Measurements from ENCODE around the gene TUBA4B.

TUBA4B gene

GRCh38 chr2:219218732-219219701 lies 34.0 kb upstream of the TUBA4B start, which contains the start of gene ABCB6:
Gene ABCB6, minus strand, starts transcription at chr2:219218958. Its CDS starts 285 bp downstream, at chr2:219218673.
- Histone ChIP-seq H3K4me1 (ENCODE audit: insufficient read depth, poor library complexity, severe bottlenecking) (peaks cover 4% of the 10 kb centered on the region), H3K9me3 (ENCODE audit: severe bottlenecking) (no peaks in the 10 kb centered on the region), H3K27ac (ENCODE audit: poor library complexity, severe bottlenecking) (peak within 1 kb of the TSS; percentile 91), H3K27me3 (ENCODE audit: insufficient read depth, poor library complexity, severe bottlenecking) (no peaks in the 10 kb centered on the region), H3K36me3 (ENCODE audit: low read depth) (peaks cover 45% of the 10 kb centered on the region), H3K4me3 (ENCODE audit: severe bottlenecking) (peak within 1 kb of the TSS; percentile 43)
- TF ChIP-seq CTCF (IDR thresholded peaks at IDR 0.05; ENCODE audit: poor library complexity, severe bottlenecking), result no peak
- ATAC-seq (ENCODE audit: low read depth) (peak; percentile 66), DNase-seq (ENCODE audit: low spot score) (peak; percentile 95)

GRCh38 chr2:219219784-219220532 lies 33.1 kb upstream of the TUBA4B start:
- H3K36me3 ChIP-seq (ENCODE audit: low read depth), result peaks cover 45% of the 10 kb centered on the region
- H3K4me1 ChIP-seq (ENCODE audit: insufficient read depth, poor library complexity, severe bottlenecking), result peaks cover 4% of the 10 kb centered on the region
- no peak overlapping the region for H3K4me3 ChIP-seq (ENCODE audit: severe bottlenecking)
- ATAC-seq (ENCODE audit: low read depth), result no peak
- no peaks in the 10 kb centered on the region for H3K27me3 ChIP-seq (ENCODE audit: insufficient read depth, poor library complexity, severe bottlenecking)
- H3K9me3 ChIP-seq (ENCODE audit: severe bottlenecking), result no peaks in the 10 kb centered on the region
- peak overlapping the region; percentile 91 for H3K27ac ChIP-seq (ENCODE audit: poor library complexity, severe bottlenecking)
- no peak for TF ChIP-seq CTCF (IDR thresholded peaks at IDR 0.05; ENCODE audit: poor library complexity, severe bottlenecking)
- no peak for DNase-seq (ENCODE audit: low spot score)

GRCh38 chr2:219220652-219221402 lies 32.2 kb upstream of the TUBA4B start:
- Histone ChIP-seq H3K4me1 (ENCODE audit: insufficient read depth, poor library complexity, severe bottlenecking) (peaks cover 4% of the 10 kb centered on the region), H3K4me3 (ENCODE audit: severe bottlenecking) (no peak overlapping the region), H3K36me3 (ENCODE audit: low read depth) (peaks cover 42% of the 10 kb centered on the region), H3K27me3 (ENCODE audit: insufficient read depth, poor library complexity, severe bottlenecking) (no peaks in the 10 kb centered on the region), H3K27ac (ENCODE audit: poor library complexity, severe bottlenecking) (no peak overlapping the region), H3K9me3 (ENCODE audit: severe bottlenecking) (no peaks in the 10 kb centered on the region)
- ATAC-seq (ENCODE audit: low read depth), result no peak
- no peak for DNase-seq (ENCODE audit: low spot score)
- no peak for TF ChIP-seq CTCF (IDR thresholded peaks at IDR 0.05; ENCODE audit: poor library complexity, severe bottlenecking)

- H3K27me3 ChIP-seq (ENCODE audit: insufficient read depth, poor library complexity, severe bottlenecking), result no peaks in the 10 kb centered on the region
- H3K36me3 ChIP-seq (ENCODE audit: low read depth), result peaks cover 47% of the 10 kb centered on the region
- no peak overlapping the region for H3K27ac ChIP-seq (ENCODE audit: poor library complexity, severe bottlenecking)
- no peak overlapping the region for H3K4me3 ChIP-seq (ENCODE audit: severe bottlenecking)
- TF ChIP-seq CTCF (IDR thresholded peaks at IDR 0.05; ENCODE audit: poor library complexity, severe bottlenecking), result no peak
- peaks cover 4% of the 10 kb centered on the region for H3K4me1 ChIP-seq (ENCODE audit: insufficient read depth, poor library complexity, severe bottlenecking)
- no peak for ATAC-seq (ENCODE audit: low read depth)
- no peak for DNase-seq (ENCODE audit: low spot score)
- no peaks in the 10 kb centered on the region for H3K9me3 ChIP-seq (ENCODE audit: severe bottlenecking)
These were observed 31.0 kb upstream of the TUBA4B start for GRCh38 chr2:219221957-219222518.

Measured in RWPE2 (cell line).